WTC11 (cell line): Measurements from ENCODE around the gene TNS2.

ENCODE experiments used
- ATF3 ChIP-seq: sonication (generic); formaldehyde crosslinking; conservative IDR thresholded peaks from 2 replicates; pipeline ENCODE4 v1.8.1; 2022; ENCODE audit warnings: mild to moderate bottlenecking, missing genetic modification reagents
- CTCF ChIP-seq: fragments of 200-600 bp; IDR thresholded peaks from 2 replicates; pipeline ENCODE4 v1.8.0; 2022; ENCODE audit warnings: antibody characterized with exemption
- EMX1 ChIP-seq: fragments of 250-450 bp; sonication (Bioruptor Pico); IDR thresholded peaks from 2 replicates; pipeline ENCODE4 v1.8.0; 2021; ENCODE audit warnings: mild to moderate bottlenecking
- MAX ChIP-seq: sonication (generic); formaldehyde crosslinking; IDR thresholded peaks from 2 replicates; pipeline ENCODE4 v1.8.0; 2022; ENCODE audit warnings: mild to moderate bottlenecking, missing genetic modification reagents
- MLX ChIP-seq: sonication (generic); formaldehyde crosslinking; IDR thresholded peaks from 2 replicates; pipeline ENCODE4 v1.8.1; 2023; ENCODE audit warnings: mild to moderate bottlenecking, missing genetic modification reagents, moderate library complexity
- PRDM15 ChIP-seq: sonication (generic); formaldehyde crosslinking; IDR thresholded peaks from 2 replicates; pipeline ENCODE4 v1.8.0; 2022; ENCODE audit warnings: missing genetic modification reagents
- PREB ChIP-seq: sonication (generic); formaldehyde crosslinking; IDR thresholded peaks from 2 replicates; pipeline ENCODE4 v1.8.1; 2022; ENCODE audit warnings: mild to moderate bottlenecking, missing genetic modification reagents, moderate library complexity, borderline replicate concordance
- TP53 ChIP-seq: sonication (generic); formaldehyde crosslinking; IDR thresholded peaks from 2 replicates; pipeline ENCODE4 v1.8.1; 2023; ENCODE audit warnings: mild to moderate bottlenecking, missing genetic modification reagents
- ZSCAN18 ChIP-seq: fragments of 250-450 bp; sonication (Bioruptor Pico); IDR thresholded peaks from 2 replicates; pipeline ENCODE4 v2.1.2; 2022; ENCODE audit warnings: mild to moderate bottlenecking, moderate library complexity

GRCh38 chr12:53045696-53046045 is 4.2 kb upstream of the TNS2 start:
- TF ChIP-seq CTCF (no peak), EMX1 (CRISPR knock-in tag) (no peak), MAX (CRISPR knock-in tag) (no peak), TP53 (no peak), ATF3 (CRISPR knock-in tag) (no peak), MLX (no peak), PREB (CRISPR knock-in tag) (no peak), ZSCAN18 (CRISPR knock-in tag) (no peak), PRDM15 (no peak)
